HG02973 (cell line): ENCODE data around the gene POLRMT.

Experiments used
- ATAC-seq: cut with Tn5 transposase; IDR thresholded peaks from one replicate; pipeline ENCODE4 v1.9.1; 2021; ENCODE audit warnings: moderate library complexity; ENCODE audit not compliant: unreplicated experiment

Gene POLRMT

GRCh38 chr19:582497-583197 is 50.7 kb downstream of the POLRMT start:
- no peak for ATAC-seq

- no peak for ATAC-seq
These were observed 51.8 kb downstream of the POLRMT start for GRCh38 chr19:581399-582111.

- no peak for ATAC-seq
These were observed 53.0 kb downstream of the POLRMT start for GRCh38 chr19:580274-580835.

- no peak for ATAC-seq
These were observed 53.5 kb downstream of the POLRMT start for GRCh38 chr19:579842-580155.

- no peak for ATAC-seq
These were observed 54.1 kb downstream of the POLRMT start for GRCh38 chr19:579111-579841.

- no peak for ATAC-seq
These were observed 55.6 kb downstream of the POLRMT start for GRCh38 chr19:577439-578392.

GRCh38 chr19:576768-577438 is 56.4 kb downstream of the POLRMT start:
- ATAC-seq: no peak

- no peak for ATAC-seq
These were observed 57.5 kb downstream of the POLRMT start for GRCh38 chr19:575527-576506.

- ATAC-seq: no peak
These were observed 58.4 kb downstream of the POLRMT start for GRCh38 chr19:574658-575526.

GRCh38 chr19:573519-573825 is 59.9 kb downstream of the POLRMT start:
- ATAC-seq: no peak

GRCh38 chr19:572743-573518 is 60.4 kb downstream of the POLRMT start:
- ATAC-seq: peak; percentile 16

GRCh38 chr19:572140-572742 is 61.1 kb downstream of the POLRMT start, which contains the start of gene BSG:
Gene BSG (plus strand): TSS chr19:572596. CDS start chr19:572635, 39 bp downstream.
- ATAC-seq: peak; percentile 51

- ATAC-seq: no peak
These were observed 61.8 kb downstream of the POLRMT start for GRCh38 chr19:571566-571974.

- no peak for ATAC-seq
These were observed 62.3 kb downstream of the POLRMT start for GRCh38 chr19:570937-571565.

GRCh38 chr19:570251-570686 is 63.1 kb downstream of the POLRMT start:
- ATAC-seq: no peak

- ATAC-seq: no peak
These were observed 65.9 kb downstream of the POLRMT start for GRCh38 chr19:567296-567900.
